Mucosa of descending colon (tissue), 3 donors: ENCODE data around the gene CSH1. TPM values are rescaled to one million over a fixed set of nuclear protein-coding genes. Genes with fewer than 3 reads are reported as not detected.
"Not testable (repeated sequence)": the region's sequence is repeated elsewhere in the genome, so short reads cannot be mapped to it uniquely, and the experiment has no call there.

Experiments
- ATAC-seq: fragments of 200-7000 bp; cut with Tn5 transposase; one replicate; pipeline ENCODE4 v1.9.1; 2020; ENCODE audit warnings: mild to moderate bottlenecking, moderate library complexity
- DNase-seq, 3 donors: peaks; one replicate each; pipeline ENCODE4 v3.0.0-alpha.2; 2020
- H3K36me3 ChIP-seq: fragments of 200-600 bp; one replicate; pipeline ENCODE4 v1.8.0; 2021; ENCODE audit warnings: low read depth, mild to moderate bottlenecking
- H3K4me1 ChIP-seq: fragments of 200-600 bp; one replicate; pipeline ENCODE4 v1.8.0; 2021; ENCODE audit warnings: low read depth, mild to moderate bottlenecking
- H3K4me3 ChIP-seq: fragments of 200-600 bp; one replicate; pipeline ENCODE4 v1.8.0; 2021; ENCODE audit warnings: mild to moderate bottlenecking
- H3K9me3 ChIP-seq: fragments of 200-600 bp; one replicate; pipeline ENCODE4 v1.8.0; 2021; ENCODE audit warnings: mild to moderate bottlenecking
- CTCF ChIP-seq: fragments of 200-600 bp; IDR thresholded peaks from one replicate; pipeline ENCODE4 v1.8.0; 2022; ENCODE audit warnings: antibody characterized with exemption, mild to moderate bottlenecking
- intact Hi-C, 2 donors: fragments of 100-400 bp; cut with DNase I in 1 of 2; cut with micrococcal nuclease in 1 of 2; formaldehyde crosslinking; loops; one replicate each; pipeline versions ENCODE4 v1.11.0 to v1.11.1; 2022; cut with DNase I, micrococcal nuclease
- total RNA-seq, 3 donors: library from RNA; stranded (reverse); fragmentation: NEBNext Ultra II Directional in 2 of 3; extraction: Animal tissue kit (Norgen Biotek cat#: 25700) in 2 of 3; gene quantifications; one replicate each; pipeline versions ENCODE4 v1.2.1 to v1.2.4, GENCODE V29; 2021 to 2023
- donor health status: DM: no; HTN: no; CAD: no; lungs with moderate emphysema.
- donor health status: DM: no; HTN: no; CAD: no.
- donor health status: DM: no; HTN: yes; CAD: no.

Gene CSH1
- total RNA-seq, 3 donors from 2014 or later: not detected

- intact Hi-C loops: loop anchor here in 1 of 2 donors (10.0 kb wide), 1 partner anchor 217 kb away; the partner anchor contains the start of gene ERN1
- Histone ChIP-seq H3K36me3 (no peaks in the 10 kb centered on the region), H3K9me3 (no peaks in the 10 kb centered on the region), H3K4me3 (no peak overlapping the region), H3K4me1 (no peaks in the 10 kb centered on the region)
- DNase-seq: peak in 1 of 3 donors; percentile 38
- TF ChIP-seq CTCF: no peak
- no peak for ATAC-seq
These were observed 21.3 kb upstream of the CSH1 start for GRCh38 chr17:63917646-63918045.

- not testable (repeated sequence) for H3K36me3 ChIP-seq, H3K4me3 ChIP-seq, H3K9me3 ChIP-seq, ATAC-seq, H3K4me1 ChIP-seq
- intact Hi-C loops: loop anchor here in 1 of 2 donors (10.0 kb wide), 1 partner anchor 218 kb away; the partner anchor contains the start of gene ERN1
- peak in 1 of 3 donors; percentile 4 for DNase-seq
These were observed 20.8 kb upstream of the CSH1 start for GRCh38 chr17:63917206-63917605.

DNA sequence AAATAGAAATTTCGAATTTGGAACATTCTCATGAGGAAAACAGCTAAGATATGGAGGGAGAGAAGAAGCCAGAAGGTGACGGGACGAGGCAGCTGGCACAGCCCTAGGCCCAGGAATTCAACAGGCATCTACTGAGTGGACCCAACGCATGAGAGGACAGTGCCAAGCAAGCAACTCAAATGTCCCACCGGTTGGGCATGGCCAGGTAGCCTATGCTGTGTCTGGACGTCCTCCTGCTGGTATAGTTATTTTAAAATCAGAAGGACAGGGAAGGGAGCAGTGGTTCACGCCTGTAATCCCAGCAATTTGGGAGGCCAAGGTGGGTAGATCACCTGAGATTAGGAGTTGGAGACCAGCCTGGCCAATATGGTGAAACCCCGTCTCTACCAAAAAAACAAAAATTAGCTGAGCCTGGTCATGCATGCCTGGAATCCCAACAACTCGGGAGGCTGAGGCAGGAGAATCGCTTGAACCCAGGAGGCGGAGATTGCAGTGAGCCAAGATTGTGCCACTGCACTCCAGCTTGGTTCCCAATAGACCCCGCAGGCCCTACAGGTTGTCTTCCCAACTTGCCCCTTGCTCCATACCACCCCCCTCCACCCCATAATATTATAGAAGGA lies 20.3 kb upstream of the CSH1 start:
- ATAC-seq: no peak
- intact Hi-C loops: loop anchor here in 1 of 2 donors (10.0 kb wide), 1 partner anchor 218 kb away; the partner anchor contains the start of gene ERN1

GRCh38 chr17:63915753-63916152 lies 19.4 kb upstream of the CSH1 start:
- DNase-seq (peak in 1 of 3 donors; percentile 2), ATAC-seq (peak; percentile 14)
- not testable (repeated sequence) for H3K4me1 ChIP-seq, H3K9me3 ChIP-seq, H3K36me3 ChIP-seq, H3K4me3 ChIP-seq
- intact Hi-C loops: loop anchor here in 1 of 2 donors (10.0 kb wide), 1 partner anchor 219 kb away; the partner anchor contains the start of gene ERN1

More for the DNA sequence above, 20.3 kb upstream of the CSH1 start:
- no peaks in the 10 kb centered on the region for H3K9me3 ChIP-seq
- H3K4me3 ChIP-seq: no peak overlapping the region
- peak in 1 of 3 donors; percentile 0 for DNase-seq
- no peak for TF ChIP-seq CTCF
- no peaks in the 10 kb centered on the region for H3K36me3 ChIP-seq
- H3K4me1 ChIP-seq: no peaks in the 10 kb centered on the region

DNA sequence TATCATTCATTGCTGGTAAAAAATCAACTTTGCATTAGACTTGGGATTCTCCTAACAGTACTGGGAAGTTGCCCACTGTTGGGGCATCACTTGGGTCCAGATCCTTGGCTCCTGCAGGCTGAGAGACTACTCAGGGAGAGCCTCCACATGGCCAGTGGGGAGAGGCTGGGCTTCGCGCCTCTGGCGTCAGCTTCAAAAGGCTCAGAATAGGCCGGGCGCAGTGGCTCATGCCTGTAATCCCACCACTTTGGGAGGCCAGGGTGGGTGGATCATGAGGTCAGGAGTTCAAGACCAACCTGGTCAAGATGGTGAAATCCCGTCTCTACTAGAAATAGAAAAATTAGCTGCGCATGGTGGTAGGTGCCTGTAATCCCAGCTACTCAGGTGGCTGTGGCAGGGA lies 18.1 kb upstream of the CSH1 start:
- ATAC-seq: no peak
- intact Hi-C loops: loop anchor here in 1 of 2 donors (10.0 kb wide), 1 partner anchor 220 kb away; the partner anchor contains the start of gene ERN1
- TF ChIP-seq CTCF: no peak
- Histone ChIP-seq H3K36me3 (no peaks in the 10 kb centered on the region), H3K9me3 (no peaks in the 10 kb centered on the region), H3K4me3 (no peak overlapping the region), H3K4me1 (no peaks in the 10 kb centered on the region)
- DNase-seq: peak in 1 of 3 donors; percentile 22

GRCh38 chr17:63911657-63912100 lies 15.3 kb upstream of the CSH1 start:
- no peaks in the 10 kb centered on the region for H3K4me1 ChIP-seq
- DNase-seq: peak in 2 of 3 donors; percentile 18 to 63
- peak; percentile 68 for ATAC-seq
- H3K4me3 ChIP-seq: no peak overlapping the region
- intact Hi-C loops: loop anchor here in 1 of 2 donors (10.0 kb wide), 1 partner anchor 223 kb away; the partner anchor contains the start of gene ERN1
- no peaks in the 10 kb centered on the region for H3K36me3 ChIP-seq
- peak; percentile 76 for TF ChIP-seq CTCF
- H3K9me3 ChIP-seq: no peaks in the 10 kb centered on the region
